ENCODE results near the gene SAFB2.

Gene SAFB2

DNA sequence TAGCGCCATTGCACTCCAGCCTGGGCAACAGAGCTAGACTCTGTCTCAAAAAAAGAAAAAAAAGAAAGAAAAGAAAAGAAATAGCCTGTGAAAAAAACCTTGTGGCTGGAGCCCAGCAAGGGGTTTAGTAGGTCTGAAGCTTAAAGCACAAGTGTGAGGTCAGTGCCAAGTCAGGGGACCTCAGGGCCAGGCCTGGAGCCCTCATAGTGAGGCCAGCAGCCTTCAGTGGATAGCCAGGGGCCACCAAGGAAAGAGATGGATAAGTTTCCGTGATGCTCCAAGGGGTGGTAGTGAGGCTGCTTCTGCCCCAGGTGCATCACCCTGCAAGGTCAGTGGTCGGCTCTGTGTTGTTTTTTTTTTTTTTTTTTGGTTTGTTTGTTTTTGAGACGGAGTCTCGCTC is 67.7 kb downstream of the SAFB2 start:
- no peak for DNase-seq
- no peak overlapping the region for H3K4me3 ChIP-seq (ENCODE audit: low read depth, low read length)
- TF ChIP-seq, protein P1, sequence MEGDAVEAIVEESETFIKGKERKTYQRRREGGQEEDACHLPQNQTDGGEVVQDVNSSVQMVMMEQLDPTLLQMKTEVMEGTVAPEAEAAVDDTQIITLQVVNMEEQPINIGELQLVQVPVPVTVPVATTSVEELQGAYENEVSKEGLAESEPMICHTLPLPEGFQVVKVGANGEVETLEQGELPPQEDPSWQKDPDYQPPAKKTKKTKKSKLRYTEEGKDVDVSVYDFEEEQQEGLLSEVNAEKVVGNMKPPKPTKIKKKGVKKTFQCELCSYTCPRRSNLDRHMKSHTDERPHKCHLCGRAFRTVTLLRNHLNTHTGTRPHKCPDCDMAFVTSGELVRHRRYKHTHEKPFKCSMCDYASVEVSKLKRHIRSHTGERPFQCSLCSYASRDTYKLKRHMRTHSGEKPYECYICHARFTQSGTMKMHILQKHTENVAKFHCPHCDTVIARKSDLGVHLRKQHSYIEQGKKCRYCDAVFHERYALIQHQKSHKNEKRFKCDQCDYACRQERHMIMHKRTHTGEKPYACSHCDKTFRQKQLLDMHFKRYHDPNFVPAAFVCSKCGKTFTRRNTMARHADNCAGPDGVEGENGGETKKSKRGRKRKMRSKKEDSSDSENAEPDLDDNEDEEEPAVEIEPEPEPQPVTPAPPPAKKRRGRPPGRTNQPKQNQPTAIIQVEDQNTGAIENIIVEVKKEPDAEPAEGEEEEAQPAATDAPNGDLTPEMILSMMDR (IDR thresholded peaks at IDR 0.05; ENCODE audit: low read depth, low read length), result no peak

DNA sequence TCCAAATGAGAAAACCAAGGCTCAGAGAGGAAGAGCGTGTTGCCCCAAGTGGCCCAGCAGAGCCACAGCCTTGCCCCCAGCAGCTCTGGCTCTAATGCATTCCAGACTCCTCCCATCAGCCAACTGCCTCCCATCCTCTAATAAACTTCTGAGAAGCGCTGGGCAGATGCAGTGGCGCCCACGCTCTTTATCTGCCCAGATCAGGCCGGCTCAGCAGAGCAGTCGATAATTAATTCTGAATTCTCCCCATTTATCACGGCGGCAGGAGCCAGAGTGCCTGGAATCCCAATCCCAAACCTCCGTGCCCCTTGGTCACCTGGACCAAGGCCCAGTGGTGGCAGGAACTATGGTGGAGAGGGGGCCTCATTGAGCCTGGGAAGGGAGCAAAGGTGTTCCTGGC is 68.7 kb downstream of the SAFB2 start:
- TF ChIP-seq, protein P1 (IDR thresholded peaks at IDR 0.05; ENCODE audit: low read depth, low read length), result no peak
- H3K4me1 ChIP-seq, result peaks cover 8% of the 10 kb centered on the region; the same call in 1 of the 2 replicates
- H3K27me3 ChIP-seq, result no peaks in the 10 kb centered on the region
- H3K9me3 ChIP-seq, result no peaks in the 10 kb centered on the region
- no peaks in the 10 kb centered on the region for H3K36me3 ChIP-seq
- DNase-seq, result peak; percentile 59
- H3K4me3 ChIP-seq (ENCODE audit: low read depth, low read length), result no peak overlapping the region

More for the DNA sequence above, 67.7 kb downstream of the SAFB2 start:
- peaks cover 8% of the 10 kb centered on the region; the same call in 1 of the 2 replicates for H3K4me1 ChIP-seq
- H3K9me3 ChIP-seq, result no peaks in the 10 kb centered on the region
- no peaks in the 10 kb centered on the region for H3K27me3 ChIP-seq
- no peaks in the 10 kb centered on the region for H3K36me3 ChIP-seq

DNA sequence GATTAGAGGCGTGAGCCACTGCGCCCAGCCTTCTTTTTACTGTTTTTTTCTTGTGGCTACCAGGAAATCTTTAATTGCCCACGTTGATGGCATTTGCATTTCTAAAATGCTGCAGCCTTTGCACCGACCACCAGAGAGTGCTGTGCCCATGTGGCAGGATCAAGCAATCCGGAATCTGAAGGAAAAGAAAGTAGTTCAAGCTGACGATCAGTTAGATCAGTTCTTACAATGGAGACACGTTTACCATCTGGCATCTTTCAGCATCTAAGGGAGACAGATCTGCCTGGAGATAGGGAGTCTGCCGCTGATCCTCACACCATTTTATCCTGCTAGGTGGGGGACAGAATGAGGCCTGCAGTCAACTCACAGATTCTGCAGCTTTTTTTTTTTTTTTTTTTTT is 74.7 kb downstream of the SAFB2 start:
- DNase-seq, result peak; percentile 49
- H3K27me3 ChIP-seq, result no peaks in the 10 kb centered on the region
- TF ChIP-seq, protein P1 (IDR thresholded peaks at IDR 0.05; ENCODE audit: low read depth, low read length), result peak; percentile 82

DNA sequence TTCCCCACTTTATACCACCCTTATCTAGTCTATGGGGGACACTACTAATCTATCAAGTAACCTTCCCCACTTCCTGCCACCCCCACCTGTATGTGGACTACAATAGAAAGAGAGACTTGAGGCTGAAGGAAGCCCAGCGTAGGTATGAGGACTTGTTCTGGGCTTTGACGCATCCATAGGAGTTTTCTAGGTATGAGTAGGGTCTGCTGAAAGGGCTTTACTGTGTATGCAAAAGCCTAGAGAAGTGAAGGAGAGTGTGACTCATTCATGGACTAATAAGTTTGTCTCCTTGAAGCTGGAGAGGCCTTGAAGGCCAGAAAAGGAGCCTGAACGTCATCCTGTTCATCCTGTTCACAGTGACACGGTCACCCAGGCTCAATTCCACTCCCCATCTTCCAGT is 76.6 kb downstream of the SAFB2 start:
- H3K4me3 ChIP-seq (ENCODE audit: low read depth, low read length), result no peak overlapping the region
- H3K4me1 ChIP-seq, result peaks cover 2% of the 10 kb centered on the region; the same call in 1 of the 2 replicates
- DNase-seq, result no peak
- no peaks in the 10 kb centered on the region for H3K36me3 ChIP-seq
- H3K9me3 ChIP-seq, result no peaks in the 10 kb centered on the region
- TF ChIP-seq, protein P1 (IDR thresholded peaks at IDR 0.05; ENCODE audit: low read depth, low read length), result no peak
- H3K27me3 ChIP-seq, result no peaks in the 10 kb centered on the region

More for the DNA sequence above, 74.7 kb downstream of the SAFB2 start:
- Histone ChIP-seq H3K9me3 (no peaks in the 10 kb centered on the region), H3K4me1 (peaks cover 2% of the 10 kb centered on the region; the same call in 1 of the 2 replicates), H3K4me3 (ENCODE audit: low read depth, low read length) (no peak overlapping the region), H3K36me3 (no peaks in the 10 kb centered on the region)

DNA sequence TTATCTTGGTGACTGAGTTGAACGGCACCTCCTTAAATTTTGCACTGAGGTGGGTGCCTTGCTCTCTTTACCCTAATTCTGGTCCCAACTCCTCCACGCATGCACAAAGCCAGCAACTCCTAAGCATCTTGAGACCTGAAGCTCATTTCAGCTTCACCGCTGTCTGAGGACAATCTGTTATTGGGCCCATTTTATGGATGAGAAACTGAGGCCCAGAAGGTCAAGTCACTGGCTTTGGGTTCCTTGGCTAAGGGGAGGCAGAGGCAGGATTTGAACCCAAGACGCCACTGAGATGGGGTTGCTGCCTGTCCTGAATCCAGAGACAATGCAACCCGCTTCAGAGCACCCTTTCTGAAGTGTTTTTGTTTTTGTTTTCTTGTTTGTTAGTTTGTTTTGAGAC is 77.5 kb downstream of the SAFB2 start:
- no peak for DNase-seq
- H3K27me3 ChIP-seq, result no peaks in the 10 kb centered on the region
- H3K4me1 ChIP-seq, result peaks cover 2% of the 10 kb centered on the region; the same call in 1 of the 2 replicates
- TF ChIP-seq, protein P1 (IDR thresholded peaks at IDR 0.05; ENCODE audit: low read depth, low read length), result no peak
- H3K36me3 ChIP-seq, result no peaks in the 10 kb centered on the region
- H3K9me3 ChIP-seq, result no peaks in the 10 kb centered on the region
- no peak overlapping the region for H3K4me3 ChIP-seq (ENCODE audit: low read depth, low read length)

DNA sequence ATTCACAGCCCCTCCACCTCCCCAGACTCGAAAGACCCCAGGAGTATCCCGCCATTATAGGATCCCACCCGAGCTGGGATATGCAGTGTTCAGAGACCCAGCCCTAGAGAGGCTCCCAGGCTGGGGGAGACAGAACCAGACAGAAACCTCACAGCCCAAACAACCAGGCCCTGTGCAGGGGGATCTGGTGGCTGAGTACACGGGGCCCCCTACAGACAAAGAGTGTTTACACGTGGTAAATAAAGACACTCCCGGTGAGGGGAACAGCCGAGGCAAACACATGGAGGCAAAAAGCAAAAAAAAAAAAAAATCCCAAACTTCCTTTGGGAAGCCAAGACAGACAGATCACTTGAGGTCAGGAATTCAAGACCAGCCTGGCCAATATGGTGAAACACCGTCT is 79.9 kb downstream of the SAFB2 start:
- H3K9me3 ChIP-seq, result no peaks in the 10 kb centered on the region
- no peaks in the 10 kb centered on the region for H3K36me3 ChIP-seq
- H3K4me3 ChIP-seq (ENCODE audit: low read depth, low read length), result no peak overlapping the region
- H3K27me3 ChIP-seq, result no peaks in the 10 kb centered on the region
- peaks cover 6% of the 10 kb centered on the region for H3K4me1 ChIP-seq
- TF ChIP-seq, protein P1 (IDR thresholded peaks at IDR 0.05; ENCODE audit: low read depth, low read length), result peak; percentile 40
- DNase-seq, result peak; percentile 32
